Pulmonary artery endothelial cell (primary cell): Measurements from ENCODE around the gene SLC47A2. TPM values are rescaled to one million over a fixed set of nuclear protein-coding genes. Genes with fewer than 3 reads are reported as not detected.
"Not testable (repeated sequence)": the region's sequence is repeated elsewhere in the genome, so short reads cannot be mapped to it uniquely, and the experiment has no call there.

Experiments
- DNase-seq: peaks from one replicate; pipeline ENCODE4 v3.0.0-alpha.2; 2011; ENCODE audit warnings: low read depth, low spot score
- total RNA-seq: library from RNA; depleted of rRNA; stranded (reverse); fragments of >200 nt; gene quantifications from 2 replicates; pipeline ENCODE4 v1.2.3, GENCODE V29; 2014

SLC47A2 gene, protein sequence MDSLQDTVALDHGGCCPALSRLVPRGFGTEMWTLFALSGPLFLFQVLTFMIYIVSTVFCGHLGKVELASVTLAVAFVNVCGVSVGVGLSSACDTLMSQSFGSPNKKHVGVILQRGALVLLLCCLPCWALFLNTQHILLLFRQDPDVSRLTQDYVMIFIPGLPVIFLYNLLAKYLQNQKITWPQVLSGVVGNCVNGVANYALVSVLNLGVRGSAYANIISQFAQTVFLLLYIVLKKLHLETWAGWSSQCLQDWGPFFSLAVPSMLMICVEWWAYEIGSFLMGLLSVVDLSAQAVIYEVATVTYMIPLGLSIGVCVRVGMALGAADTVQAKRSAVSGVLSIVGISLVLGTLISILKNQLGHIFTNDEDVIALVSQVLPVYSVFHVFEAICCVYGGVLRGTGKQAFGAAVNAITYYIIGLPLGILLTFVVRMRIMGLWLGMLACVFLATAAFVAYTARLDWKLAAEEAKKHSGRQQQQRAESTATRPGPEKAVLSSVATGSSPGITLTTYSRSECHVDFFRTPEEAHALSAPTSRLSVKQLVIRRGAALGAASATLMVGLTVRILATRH
- not detected in 2 replicates for total RNA-seq

- DNase-seq, result no peak
These were observed at the start of gene SLC47A2 for GRCh38 chr17:19716108-19717030. SLC47A2 (minus strand) TSS chr17:19716584; CDS start chr17:19716555, 29 bp downstream.

DNA sequence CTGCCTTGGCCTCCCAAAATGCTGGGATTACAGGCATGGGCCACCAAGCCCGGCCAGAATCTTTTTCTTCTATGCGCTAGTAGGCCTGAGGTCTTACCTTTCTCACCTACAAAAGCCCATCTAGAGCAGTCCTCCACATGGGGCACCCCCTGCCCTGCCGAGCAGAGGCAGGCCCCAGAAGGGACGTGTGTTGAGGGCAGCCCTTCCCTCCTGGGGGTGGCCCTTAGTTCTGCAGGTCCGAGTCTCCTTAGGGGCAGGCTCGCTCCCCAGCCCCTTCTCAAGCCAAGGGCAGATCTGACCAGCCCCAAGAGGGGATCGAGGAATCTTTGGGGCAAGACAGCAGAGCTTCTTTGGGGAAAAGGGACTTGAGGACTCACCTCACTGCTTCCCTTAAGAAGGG is 49.6 kb upstream of the SLC47A2 start:
- DNase-seq, result no peak

DNA sequence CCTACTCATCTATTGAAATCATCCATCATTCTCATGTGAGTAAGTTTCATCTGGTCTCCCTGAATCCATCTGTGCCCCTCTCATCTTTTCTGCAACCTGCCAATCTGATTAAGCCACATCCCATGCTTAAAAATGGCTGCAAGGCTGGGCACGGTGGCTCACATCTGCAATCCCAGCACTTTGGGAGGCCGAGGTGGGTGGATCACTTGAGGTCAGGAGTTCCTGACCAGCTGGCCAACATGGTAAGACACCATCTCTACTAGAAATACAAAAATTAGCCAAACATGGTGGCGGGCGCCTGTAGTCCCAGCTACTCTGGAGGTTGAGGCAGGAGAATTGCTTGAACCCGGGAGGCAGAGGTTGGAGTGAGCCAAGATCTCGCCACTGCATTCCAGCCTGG is 47.6 kb upstream of the SLC47A2 start:
- not testable (repeated sequence) for DNase-seq

- DNase-seq, result no peak
These were observed 47.0 kb upstream of the SLC47A2 start for GRCh38 chr17:19763416-19763815.

GRCh38 chr17:19762515-19762961 is 46.2 kb upstream of the SLC47A2 start:
- DNase-seq, result no peak

- DNase-seq, result no peak
These were observed 44.4 kb upstream of the SLC47A2 start for GRCh38 chr17:19760746-19761145.

GRCh38 chr17:19759568-19760549 is 43.5 kb upstream of the SLC47A2 start:
- no peak for DNase-seq

DNA sequence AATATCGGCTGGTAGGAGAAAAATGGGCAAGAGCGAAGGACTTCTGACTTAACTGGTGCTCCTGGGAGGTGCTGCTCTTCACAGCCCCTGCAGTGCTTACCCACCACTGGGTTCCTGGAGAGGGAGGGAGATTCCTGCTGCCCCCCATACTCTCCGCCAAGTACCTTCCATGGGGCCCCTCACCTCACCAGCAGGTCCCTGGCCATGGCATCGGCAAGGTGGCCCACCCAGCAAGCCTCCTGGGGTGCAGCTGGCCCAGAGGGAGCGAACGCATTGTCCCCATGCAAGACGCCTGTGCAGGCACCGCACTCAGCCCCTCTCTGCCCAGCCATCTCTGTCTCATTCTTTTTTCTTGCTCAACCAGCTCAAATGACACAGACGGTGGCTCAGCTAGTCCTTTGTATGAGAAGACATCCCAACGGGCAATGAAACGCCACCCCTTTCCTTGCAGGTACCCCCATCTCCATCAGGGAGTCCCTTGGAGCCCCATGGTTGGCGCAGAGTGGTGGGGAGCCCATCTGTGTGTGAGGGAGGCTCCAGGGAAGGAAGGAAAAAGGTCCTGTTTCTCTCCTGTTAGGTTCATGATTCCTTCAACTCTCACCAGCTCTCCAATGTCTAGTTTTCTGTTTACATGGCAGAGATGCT is 41.3 kb upstream of the SLC47A2 start:
- DNase-seq, result no peak

- no peak for DNase-seq
These were observed 40.2 kb upstream of the SLC47A2 start for GRCh38 chr17:19756546-19756945.

- DNase-seq, result no peak
These were observed 39.6 kb upstream of the SLC47A2 start for GRCh38 chr17:19755821-19756510.

GRCh38 chr17:19755392-19755791 is 39.0 kb upstream of the SLC47A2 start:
- no peak for DNase-seq

DNA sequence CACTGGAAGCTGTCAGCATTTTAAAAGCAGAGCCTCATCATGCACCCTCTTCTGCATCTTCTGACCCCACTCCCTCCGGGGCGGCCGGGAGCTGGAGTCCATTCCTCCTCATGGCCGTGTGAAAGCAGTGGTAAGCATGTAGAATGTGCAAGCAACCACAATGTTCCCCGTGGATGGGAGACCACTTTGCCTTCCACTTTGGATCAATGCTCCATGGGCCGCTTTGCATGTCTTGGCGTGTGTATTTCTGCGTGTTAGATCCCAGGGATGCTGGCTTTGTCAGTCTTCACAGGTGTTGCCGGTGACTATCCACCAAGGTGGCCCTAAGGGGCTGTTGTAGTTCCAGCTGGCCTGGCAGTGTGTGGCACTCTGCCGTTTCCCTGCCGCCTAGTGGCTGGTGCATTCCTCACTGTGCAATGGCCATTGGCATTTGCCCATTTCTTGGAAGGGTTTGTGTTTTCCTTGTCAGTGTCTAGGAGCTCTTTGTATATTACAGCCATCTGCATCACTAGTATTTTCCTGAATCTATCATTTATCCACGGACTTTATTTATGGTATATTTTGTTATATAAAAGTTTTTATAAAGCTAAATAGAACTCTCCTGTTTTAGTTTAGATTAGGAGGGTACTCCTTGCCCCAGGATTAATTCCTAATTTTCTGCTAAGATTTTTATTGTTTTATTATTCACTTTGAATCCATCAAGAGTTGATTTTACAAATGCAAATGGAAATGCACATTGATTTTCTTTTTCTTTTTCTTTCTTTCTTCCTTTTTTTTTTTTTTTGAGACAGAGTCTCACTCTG is 37.5 kb upstream of the SLC47A2 start:
- no peak for DNase-seq

GRCh38 chr17:19753051-19753509 is 36.7 kb upstream of the SLC47A2 start:
- peak; percentile 69 for DNase-seq

- DNase-seq, result no peak
These were observed 36.0 kb upstream of the SLC47A2 start for GRCh38 chr17:19752216-19753050.

DNA sequence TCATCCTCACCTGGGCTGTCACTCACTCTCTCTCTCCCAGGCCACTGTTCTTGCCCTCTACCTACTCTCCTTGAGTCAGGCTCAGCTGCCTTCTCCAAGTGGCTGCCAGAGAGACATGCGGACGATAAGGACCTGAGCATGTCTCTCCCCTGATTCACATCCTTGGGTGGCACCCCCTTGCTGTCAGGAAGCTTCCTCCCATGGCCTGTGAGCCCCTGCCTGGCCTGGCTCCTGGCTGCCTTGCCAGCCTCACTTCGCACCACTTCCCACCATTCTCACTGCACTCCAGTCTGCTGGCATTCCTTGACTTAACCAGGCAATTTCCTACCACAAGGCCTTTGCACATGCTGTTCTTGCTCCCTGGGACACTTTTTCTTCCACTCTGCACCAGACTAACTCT is 34.5 kb upstream of the SLC47A2 start:
- DNase-seq, result no peak

DNA sequence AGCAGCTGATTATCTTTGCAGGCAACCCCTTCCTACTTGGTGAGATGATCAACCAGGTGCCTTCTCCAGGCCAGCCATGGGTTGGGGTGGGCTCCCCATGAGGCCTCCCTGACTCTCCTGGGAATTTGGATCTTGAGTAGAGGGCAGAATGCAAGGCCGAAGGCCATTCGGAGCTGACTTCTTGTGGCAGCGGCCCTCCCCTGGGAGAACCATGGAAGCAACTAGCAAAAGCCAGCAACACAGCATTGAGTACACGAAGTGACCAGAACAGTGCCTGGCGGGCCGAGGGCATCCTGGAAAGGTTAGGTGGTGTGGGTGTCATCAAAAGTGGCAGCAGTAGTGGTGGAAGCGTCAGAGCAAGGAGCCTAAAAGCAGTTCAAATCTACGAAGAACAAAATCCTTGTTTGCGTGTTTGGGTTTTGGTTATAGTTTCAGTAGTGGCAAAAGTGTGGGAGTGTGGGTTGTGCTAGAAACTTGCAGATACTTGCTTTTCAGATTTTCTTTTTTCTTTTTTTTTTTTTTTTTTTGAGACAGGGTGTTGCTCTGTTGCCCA is 33.7 kb upstream of the SLC47A2 start:
- no peak for DNase-seq

DNA sequence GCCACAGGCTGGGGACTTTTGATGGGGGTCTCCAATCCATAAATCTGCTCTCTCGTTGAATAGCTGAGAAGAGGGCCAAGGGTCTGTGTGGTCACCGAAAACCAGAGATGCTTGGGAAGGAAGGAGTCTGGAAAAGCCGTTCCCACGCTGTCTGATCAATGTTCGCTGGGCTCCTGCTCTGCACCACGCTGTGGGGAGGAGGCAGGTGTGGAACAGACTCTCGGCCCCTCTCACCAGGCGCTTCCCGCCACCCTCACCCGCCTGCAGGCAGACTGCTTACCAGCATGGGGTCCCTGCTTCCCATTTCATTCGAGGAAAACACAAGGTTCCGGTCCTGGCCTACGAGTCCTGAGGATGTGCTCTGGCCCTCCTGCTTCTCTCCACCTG is 32.4 kb upstream of the SLC47A2 start:
- DNase-seq, result no peak
